Measurements from ENCODE around the gene NMRK2.

NMRK2 gene

DNA sequence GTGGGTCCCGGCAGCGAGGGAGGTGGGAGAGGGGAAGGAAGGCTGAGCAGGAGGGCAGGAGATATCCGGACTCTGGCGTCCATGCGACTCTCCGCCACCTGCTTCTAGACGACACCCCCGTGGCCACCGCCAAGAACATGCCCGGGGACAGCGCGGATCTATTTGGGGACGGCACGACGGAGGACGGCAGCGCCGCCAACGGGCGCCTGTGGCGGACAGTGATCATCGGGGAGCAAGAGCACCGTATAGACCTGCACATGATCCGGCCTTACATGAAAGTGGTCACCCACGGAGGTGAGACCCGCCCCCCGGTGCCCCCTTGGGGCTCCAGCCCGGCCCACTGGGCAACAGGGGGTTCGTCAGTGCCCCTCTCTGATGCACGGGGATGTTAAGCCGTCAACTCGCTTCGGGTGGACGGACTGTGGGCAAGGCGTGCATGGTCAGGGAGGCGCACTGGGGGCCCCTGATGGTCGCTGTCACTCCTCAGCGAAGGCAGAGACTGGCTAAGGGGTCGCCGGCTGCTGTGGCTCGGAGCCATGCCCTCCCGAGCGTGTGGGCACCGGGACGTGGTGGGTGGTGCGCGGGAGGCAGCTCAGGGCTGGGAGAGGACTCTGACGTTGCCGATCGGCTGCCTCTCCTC is 25.1 kb upstream of the NMRK2 start:
- Histone ChIP-seq H3K4me1 (ENCODE audit: control insufficient read depth in 1 of 2, insufficient read depth in 1 of 2, low read depth in 1 of 2, low read length in 1 of 2) (no peaks in the 10 kb centered on the region), H3K9me3 (no peaks in the 10 kb centered on the region), H3K4me3 (ENCODE audit: low read depth in 1 of 2, low read length in 1 of 2) (no peak overlapping the region), H3K27me3 (no peaks in the 10 kb centered on the region), H3K36me3 (no peaks in the 10 kb centered on the region), H3K27ac (no peak overlapping the region)
- TF ChIP-seq, protein P1, sequence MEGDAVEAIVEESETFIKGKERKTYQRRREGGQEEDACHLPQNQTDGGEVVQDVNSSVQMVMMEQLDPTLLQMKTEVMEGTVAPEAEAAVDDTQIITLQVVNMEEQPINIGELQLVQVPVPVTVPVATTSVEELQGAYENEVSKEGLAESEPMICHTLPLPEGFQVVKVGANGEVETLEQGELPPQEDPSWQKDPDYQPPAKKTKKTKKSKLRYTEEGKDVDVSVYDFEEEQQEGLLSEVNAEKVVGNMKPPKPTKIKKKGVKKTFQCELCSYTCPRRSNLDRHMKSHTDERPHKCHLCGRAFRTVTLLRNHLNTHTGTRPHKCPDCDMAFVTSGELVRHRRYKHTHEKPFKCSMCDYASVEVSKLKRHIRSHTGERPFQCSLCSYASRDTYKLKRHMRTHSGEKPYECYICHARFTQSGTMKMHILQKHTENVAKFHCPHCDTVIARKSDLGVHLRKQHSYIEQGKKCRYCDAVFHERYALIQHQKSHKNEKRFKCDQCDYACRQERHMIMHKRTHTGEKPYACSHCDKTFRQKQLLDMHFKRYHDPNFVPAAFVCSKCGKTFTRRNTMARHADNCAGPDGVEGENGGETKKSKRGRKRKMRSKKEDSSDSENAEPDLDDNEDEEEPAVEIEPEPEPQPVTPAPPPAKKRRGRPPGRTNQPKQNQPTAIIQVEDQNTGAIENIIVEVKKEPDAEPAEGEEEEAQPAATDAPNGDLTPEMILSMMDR (IDR thresholded peaks at IDR 0.05), result no peak

DNA sequence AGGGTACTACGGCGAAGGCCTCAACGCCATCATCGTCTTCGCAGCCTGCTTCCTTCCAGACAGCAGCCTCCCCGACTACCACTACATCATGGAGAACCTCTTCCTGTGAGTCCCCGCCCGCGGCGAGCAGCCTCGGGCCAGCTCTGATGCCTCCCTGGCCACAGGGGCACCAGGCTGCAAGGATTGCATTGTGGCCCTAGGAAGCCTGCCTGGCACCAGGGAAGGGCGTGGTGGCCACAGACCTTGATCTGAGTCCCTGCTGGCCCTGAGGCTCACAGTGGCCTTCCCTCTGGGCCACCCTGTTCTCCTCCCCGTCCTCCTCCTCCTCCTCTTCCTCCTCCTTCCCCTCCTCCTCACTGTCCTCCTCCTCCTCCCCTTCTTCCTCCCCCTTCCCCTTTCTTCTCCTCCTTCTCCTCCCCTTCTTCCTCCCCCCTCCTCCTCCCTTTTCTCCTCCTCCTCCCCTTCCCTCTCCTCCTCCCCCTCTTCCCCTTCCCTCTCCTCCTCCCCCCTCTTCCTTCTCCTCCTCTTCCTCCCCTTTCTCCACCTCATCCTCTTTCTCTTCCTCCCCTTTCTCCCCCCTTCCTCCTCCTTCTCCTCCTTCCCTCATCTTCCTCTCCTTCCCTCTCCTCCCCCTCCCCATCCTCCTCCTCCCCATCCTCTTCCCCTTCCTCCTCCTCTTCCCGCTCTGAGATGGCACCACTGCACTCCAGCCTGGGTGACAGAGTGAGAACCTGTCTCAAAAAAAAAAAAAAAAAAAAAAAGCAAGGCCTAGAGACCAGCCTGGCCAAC is 24.4 kb upstream of the NMRK2 start:
- Histone ChIP-seq H3K27ac (no peak overlapping the region), H3K4me3 (ENCODE audit: low read depth in 1 of 2, low read length in 1 of 2) (no peak overlapping the region), H3K27me3 (no peaks in the 10 kb centered on the region), H3K9me3 (no peaks in the 10 kb centered on the region), H3K4me1 (ENCODE audit: control insufficient read depth in 1 of 2, insufficient read depth in 1 of 2, low read depth in 1 of 2, low read length in 1 of 2) (no peaks in the 10 kb centered on the region), H3K36me3 (no peaks in the 10 kb centered on the region)
- TF ChIP-seq, protein P1 (IDR thresholded peaks at IDR 0.05), result no peak

DNA sequence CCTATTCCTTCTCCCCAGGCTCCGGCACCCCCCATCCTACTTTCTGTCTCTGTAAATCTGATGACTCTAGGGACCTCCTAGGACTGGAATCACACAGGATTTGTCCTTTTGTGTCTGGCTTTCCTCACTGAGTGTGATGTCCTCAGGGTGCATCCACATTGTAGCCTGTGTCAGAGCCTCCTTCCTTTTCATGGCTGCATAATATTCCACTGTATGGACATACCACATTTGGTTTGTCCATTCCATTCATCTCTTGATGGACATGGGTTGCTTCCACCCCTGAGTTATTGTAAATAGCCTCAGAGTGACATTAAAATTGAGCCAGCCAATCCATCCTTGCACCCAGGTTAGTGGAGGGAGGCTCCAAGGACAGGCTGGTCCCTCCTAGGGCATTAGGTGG is 22.8 kb upstream of the NMRK2 start:
- TF ChIP-seq, protein P1 (IDR thresholded peaks at IDR 0.05), result no peak
- H3K9me3 ChIP-seq, result no peaks in the 10 kb centered on the region
- H3K27me3 ChIP-seq, result no peaks in the 10 kb centered on the region
- H3K27ac ChIP-seq, result no peak overlapping the region
- no peaks in the 10 kb centered on the region for H3K4me1 ChIP-seq (ENCODE audit: control insufficient read depth in 1 of 2, insufficient read depth in 1 of 2, low read depth in 1 of 2, low read length in 1 of 2)
- no peaks in the 10 kb centered on the region for H3K36me3 ChIP-seq
- no peak overlapping the region for H3K4me3 ChIP-seq (ENCODE audit: low read depth in 1 of 2, low read length in 1 of 2)

DNA sequence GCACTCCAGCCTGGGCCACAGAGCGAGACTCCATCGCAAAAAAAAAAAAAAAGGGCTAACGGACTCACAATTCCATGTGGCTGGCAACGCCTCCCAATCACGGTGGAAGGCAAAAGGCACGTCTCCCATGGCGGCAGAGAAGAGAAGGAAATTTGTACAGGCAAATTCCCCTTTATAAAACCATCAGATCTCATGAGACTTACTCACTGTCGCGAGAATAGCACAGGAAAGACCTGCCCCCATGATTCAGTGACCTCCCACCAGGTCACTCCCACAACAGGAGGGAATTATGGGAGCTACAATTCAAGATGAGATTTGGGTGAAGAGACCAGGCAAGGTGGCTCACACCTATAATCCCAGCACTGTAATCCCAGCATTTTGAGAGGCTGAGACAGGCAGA is 18.7 kb upstream of the NMRK2 start:
- TF ChIP-seq, protein P1 (IDR thresholded peaks at IDR 0.05), result no peak
- H3K4me1 ChIP-seq (ENCODE audit: control insufficient read depth in 1 of 2, insufficient read depth in 1 of 2, low read depth in 1 of 2, low read length in 1 of 2), result no peaks in the 10 kb centered on the region
- no peaks in the 10 kb centered on the region for H3K9me3 ChIP-seq
- H3K27ac ChIP-seq, result no peak overlapping the region
- H3K36me3 ChIP-seq, result no peaks in the 10 kb centered on the region
- no peaks in the 10 kb centered on the region for H3K27me3 ChIP-seq
- H3K4me3 ChIP-seq (ENCODE audit: low read depth in 1 of 2, low read length in 1 of 2), result no peak overlapping the region

DNA sequence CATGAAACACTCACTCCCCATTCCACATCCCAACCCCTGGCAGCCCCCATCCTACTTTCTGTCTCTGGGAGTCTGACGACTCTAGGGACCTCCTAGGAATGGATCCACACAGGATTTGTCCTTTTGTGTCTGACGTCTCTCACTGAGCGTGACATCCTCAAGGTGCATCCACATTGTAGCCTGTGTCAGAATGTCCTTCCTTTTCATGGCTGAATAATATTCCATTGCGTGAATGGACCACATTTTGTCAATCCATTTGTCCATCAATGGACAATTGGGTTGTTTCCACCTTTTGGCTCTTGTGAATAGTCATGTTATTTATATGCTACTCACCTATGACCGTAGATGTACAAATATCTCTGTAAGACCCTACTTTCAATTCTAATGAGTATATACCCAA is 16.8 kb upstream of the NMRK2 start:
- TF ChIP-seq, protein P1 (IDR thresholded peaks at IDR 0.05), result no peak

More for the DNA sequence above, 16.8 kb upstream of the NMRK2 start:
- Histone ChIP-seq H3K4me3 (ENCODE audit: low read depth in 1 of 2, low read length in 1 of 2) (no peak overlapping the region), H3K4me1 (ENCODE audit: control insufficient read depth in 1 of 2, insufficient read depth in 1 of 2, low read depth in 1 of 2, low read length in 1 of 2) (no peaks in the 10 kb centered on the region), H3K36me3 (no peaks in the 10 kb centered on the region), H3K9me3 (no peaks in the 10 kb centered on the region), H3K27me3 (no peaks in the 10 kb centered on the region), H3K27ac (no peak overlapping the region)

Measured in neutrophil (primary cell).